H1 (cell line): ENCODE results near the gene SCNN1B. TPM values are rescaled to one million over a fixed set of nuclear protein-coding genes. Genes with fewer than 3 reads are reported as not detected.

ENCODE experiments used
- CHD7 ChIP-seq: fragments of 300-600 bp; sonication (generic); IDR thresholded peaks from 2 replicates; pipeline ENCODE4 v1.7.1; 2012; ENCODE audit warnings: low read length, moderate library complexity, mild to moderate bottlenecking, inconsistent platforms; ENCODE audit not compliant: insufficient replicate concordance
- HDAC2 ChIP-seq, 2 experiments: fragments of 300-600 bp in 1 of 2; sonication (generic) in 1 of 2; IDR thresholded peaks; 2 replicates each; pipeline ENCODE4 v1.6.1; 2011 to 2012; ENCODE audit warnings: low read depth in 2 of 2, low read length in 2 of 2, mild to moderate bottlenecking in 2 of 2, moderate library complexity in 2 of 2, borderline replicate concordance in 1 of 2, inconsistent platforms in 1 of 2
- JUND ChIP-seq: IDR thresholded peaks from 2 replicates; pipeline ENCODE4 v1.6.1; 2011; ENCODE audit warnings: mild to moderate bottlenecking, improper control_type of control experiment, low read length
- polyA plus RNA-seq, 7 experiments: library from polyadenylated mRNA; depleted of rRNA in 3 of 7; stranded (reverse) in 5 of 7; unstranded in 2 of 7; fragments of >200 nt in 5 of 7; fragments of 200-250 nt in 2 of 7; gene quantifications; 1 replicate in 5 of 7; 2 replicates in 1 of 7; 4 replicates in 1 of 7; pipeline versions ENCODE4 v1.2.1 to v1.2.3, GENCODE V29; 2011 to 2013; ENCODE audit warnings: missing spikeins in 2 of 7, mixed read lengths in 2 of 7
- total RNA-seq: library from RNA; stranded (reverse); fragmentation: NEBNext Ultra II Directional; extraction: Animal tissue kit (Norgen Biotek cat#: 25700); gene quantifications from 2 replicates; pipeline ENCODE4 v1.2.1, GENCODE V29; 2021

Gene SCNN1B
- total and polyA plus RNA-seq, 2 of the 8 experiments (the other 6 are each of a cell fraction or from before 2014, with no cell fraction given): 0.20 to 0.95 TPM

- TF ChIP-seq CHD7 (no peak), HDAC2 (IDR thresholded peaks at IDR 0.05; ENCODE audit: borderline replicate concordance in 1 of 2, low read depth in 2 of 2, low read length in 2 of 2) (no peak), JUND (no peak)
Observed at GRCh38 chr16:23294260-23294659, 7.8 kb upstream of the SCNN1B start (continued).
